NCI-H2196 treated with DMSO at 0.1 percent for 48 hours (cell line): ENCODE results near the gene RPH3AL.
"Not testable (repeated sequence)": the region's sequence is repeated elsewhere in the genome, so short reads cannot be mapped to it uniquely, and the experiment has no call there.

Experiments used
- DNase-seq: peaks from one replicate; lab custom pipeline; 2025; ENCODE audit not compliant: unreplicated experiment; lab: John Stamatoyannopoulos, UW

RPH3AL gene

GRCh38 chr17:320809-321385 lies 31.7 kb downstream of the RPH3AL start:
- no peak for DNase-seq

GRCh38 chr17:320139-320538 lies 32.5 kb downstream of the RPH3AL start:
- DNase-seq = no peak

- DNase-seq = no peak
Measured at GRCh38 chr17:319266-319665, 33.3 kb downstream of the RPH3AL start.

GRCh38 chr17:317070-317469 lies 35.5 kb downstream of the RPH3AL start:
- not testable (repeated sequence) for DNase-seq

- not testable (repeated sequence) for DNase-seq
Measured at GRCh38 chr17:315399-315798, 37.2 kb downstream of the RPH3AL start.

GRCh38 chr17:314614-314944 lies 38.0 kb downstream of the RPH3AL start:
- DNase-seq = not testable (repeated sequence)

GRCh38 chr17:313911-314613 lies 38.5 kb downstream of the RPH3AL start:
- DNase-seq = no peak

- no peak for DNase-seq
Measured at GRCh38 chr17:313231-313630, 39.4 kb downstream of the RPH3AL start.

GRCh38 chr17:312476-313148 lies 40.0 kb downstream of the RPH3AL start:
- DNase-seq = no peak

GRCh38 chr17:311119-311782 lies 41.4 kb downstream of the RPH3AL start:
- DNase-seq = no peak

- no peak for DNase-seq
Measured at GRCh38 chr17:310111-311010, 42.2 kb downstream of the RPH3AL start.

GRCh38 chr17:309361-309888 lies 43.2 kb downstream of the RPH3AL start:
- DNase-seq = no peak

GRCh38 chr17:307741-308507 lies 44.7 kb downstream of the RPH3AL start:
- no peak for DNase-seq

- DNase-seq = no peak
Measured at GRCh38 chr17:307295-307691, 45.3 kb downstream of the RPH3AL start.

- no peak for DNase-seq
Measured at GRCh38 chr17:306536-307294, 45.9 kb downstream of the RPH3AL start.

GRCh38 chr17:306116-306515 lies 46.5 kb downstream of the RPH3AL start:
- DNase-seq = no peak

GRCh38 chr17:305090-305976 lies 47.3 kb downstream of the RPH3AL start:
- DNase-seq = no peak

- no peak for DNase-seq
Measured at GRCh38 chr17:304461-304860, 48.1 kb downstream of the RPH3AL start.
